PFSK-1 (cell line): ENCODE results near the gene RAP1A.

Source experiments
- FOXP2 ChIP-seq: optimal IDR thresholded peaks from 2 replicates; pipeline ENCODE3; 2011; ENCODE audit warnings: borderline replicate concordance, control low read depth, inconsistent platforms; ENCODE audit not compliant: insufficient read depth; ENCODE audit errors: extremely low read length, extremely low read depth
- POLR2AphosphoS5 ChIP-seq: IDR thresholded peaks from 2 replicates; pipeline ENCODE4 v1.6.1; 2012; ENCODE audit warnings: low read depth, mild to moderate bottlenecking, control low read depth, low read length, moderate library complexity
- REST ChIP-seq, 2 experiments: IDR thresholded peaks; 2 replicates each; pipeline versions ENCODE4 v1.6.1 to v1.8.0; 2011 to 2012; ENCODE audit warnings: low read depth in 2 of 2, low read length in 2 of 2, control low read depth in 1 of 2, inconsistent platforms in 1 of 2, mild to moderate bottlenecking in 1 of 2, moderate library complexity in 1 of 2; ENCODE audit not compliant: insufficient read depth in 1 of 2
- SIN3A ChIP-seq: IDR thresholded peaks from 2 replicates; pipeline ENCODE4 v1.6.1; 2012; ENCODE audit warnings: mild to moderate bottlenecking, low read length, moderate library complexity, borderline replicate concordance; ENCODE audit not compliant: insufficient read depth
- TAF1 ChIP-seq: IDR thresholded peaks from 2 replicates; pipeline ENCODE4 v1.6.1; 2012; ENCODE audit warnings: low read length, control low read depth, borderline replicate concordance; ENCODE audit not compliant: insufficient read depth

GRCh38 chr1:111664652-111665051 is 45.1 kb downstream of the RAP1A start:
- TF ChIP-seq SIN3A (no peak), TAF1 (no peak), POLR2AphosphoS5 (no peak), REST (IDR thresholded peaks at IDR 0.05; ENCODE audit: insufficient read depth in 1 of 2, low read depth in 2 of 2, low read length in 2 of 2) (no peak), FOXP2 (no peak)
